Measurements from ENCODE around the gene STH. TPM values are rescaled to one million over a fixed set of nuclear protein-coding genes. Genes with fewer than 3 reads are reported as not detected.

STH gene
- total RNA-seq, 3 donors from 2014 or later = not detected

GRCh38 chr17:45973099-45973780 is 25.8 kb upstream of the STH start:
- H3K4me1 ChIP-seq (ENCODE audit: low read depth) = no peaks in the 10 kb centered on the region
- peak; percentile 53 for ATAC-seq
- no peaks in the 10 kb centered on the region for H3K9me3 ChIP-seq
- no peaks in the 10 kb centered on the region for H3K36me3 ChIP-seq (ENCODE audit: low read depth)
- peak in 2 of 3 donors; percentile 55 to 64 for DNase-seq
- H3K4me3 ChIP-seq = no peak overlapping the region
- intact Hi-C loops (cut with DNase I, micrococcal nuclease) = no loop called here
- no peak for TF ChIP-seq CTCF (IDR thresholded peaks at IDR 0.05)

GRCh38 chr17:45973946-45974859 is 24.8 kb upstream of the STH start:
- TF ChIP-seq CTCF (IDR thresholded peaks at IDR 0.05) = no peak
- no peaks in the 10 kb centered on the region for H3K9me3 ChIP-seq
- DNase-seq = no peak
- H3K4me1 ChIP-seq (ENCODE audit: low read depth) = no peaks in the 10 kb centered on the region
- H3K36me3 ChIP-seq (ENCODE audit: low read depth) = no peaks in the 10 kb centered on the region
- intact Hi-C loops (cut with DNase I, micrococcal nuclease) = no loop called here
- no peak overlapping the region for H3K4me3 ChIP-seq
- ATAC-seq = no peak

GRCh38 chr17:45974916-45975630 is 24.0 kb upstream of the STH start:
- TF ChIP-seq CTCF (IDR thresholded peaks at IDR 0.05) = no peak
- intact Hi-C loops (cut with DNase I, micrococcal nuclease) = no loop called here
- no peaks in the 10 kb centered on the region for H3K36me3 ChIP-seq (ENCODE audit: low read depth)
- DNase-seq (no peak), ATAC-seq (peak; percentile 28)
- H3K4me1 ChIP-seq (ENCODE audit: low read depth) = no peaks in the 10 kb centered on the region
- no peak overlapping the region for H3K4me3 ChIP-seq
- no peaks in the 10 kb centered on the region for H3K9me3 ChIP-seq

GRCh38 chr17:45975640-45976295 is 23.3 kb upstream of the STH start:
- Histone ChIP-seq H3K9me3 (no peaks in the 10 kb centered on the region), H3K4me1 (ENCODE audit: low read depth) (no peaks in the 10 kb centered on the region), H3K36me3 (ENCODE audit: low read depth) (no peaks in the 10 kb centered on the region), H3K4me3 (no peak overlapping the region)
- no peak for TF ChIP-seq CTCF (IDR thresholded peaks at IDR 0.05)
- DNase-seq (no peak), ATAC-seq (no peak)
- intact Hi-C loops (cut with DNase I, micrococcal nuclease) = no loop called here

GRCh38 chr17:45976391-45976754 is 22.7 kb upstream of the STH start:
- H3K36me3 ChIP-seq (ENCODE audit: low read depth) = no peaks in the 10 kb centered on the region
- DNase-seq (no peak), ATAC-seq (no peak)
- no peaks in the 10 kb centered on the region for H3K9me3 ChIP-seq
- intact Hi-C loops (cut with DNase I, micrococcal nuclease) = no loop called here
- no peaks in the 10 kb centered on the region for H3K4me1 ChIP-seq (ENCODE audit: low read depth)
- TF ChIP-seq CTCF (IDR thresholded peaks at IDR 0.05) = no peak
- no peak overlapping the region for H3K4me3 ChIP-seq

Measured in mucosa of descending colon (tissue), 3 donors.